HUES48 (cell line): Measurements from ENCODE around the gene BMX.

Source experiments
- H3K27ac ChIP-seq: one replicate; pipeline ENCODE4 v1.7.0; 2013; ENCODE audit warnings: low read depth, low read length, inconsistent platforms
- H3K27me3 ChIP-seq: 2 replicates; pipeline ENCODE4 v1.6.1; 2013; ENCODE audit warnings: mild to moderate bottlenecking, low read length; ENCODE audit not compliant: control insufficient read depth, insufficient read depth
- H3K36me3 ChIP-seq: 2 replicates; pipeline ENCODE4 v1.6.1; 2013; ENCODE audit warnings: low read length; ENCODE audit not compliant: control insufficient read depth, insufficient read depth
- H3K4me1 ChIP-seq: 2 replicates; pipeline ENCODE4 v1.6.1; 2013; ENCODE audit warnings: mild to moderate bottlenecking, low read length; ENCODE audit not compliant: control insufficient read depth, insufficient read depth
- H3K4me3 ChIP-seq: 2 replicates; pipeline ENCODE4 v1.5.1; 2013; ENCODE audit warnings: mild to moderate bottlenecking, low read depth, low read length
- H3K9ac ChIP-seq: 2 replicates; pipeline ENCODE4 v1.6.1; 2013; ENCODE audit warnings: mild to moderate bottlenecking, low read depth, low read length, moderate library complexity
- H3K9me3 ChIP-seq: 2 replicates; pipeline ENCODE4 v1.6.1; 2013; ENCODE audit warnings: low read length; ENCODE audit not compliant: control insufficient read depth, insufficient read depth

The BMX gene

DNA sequence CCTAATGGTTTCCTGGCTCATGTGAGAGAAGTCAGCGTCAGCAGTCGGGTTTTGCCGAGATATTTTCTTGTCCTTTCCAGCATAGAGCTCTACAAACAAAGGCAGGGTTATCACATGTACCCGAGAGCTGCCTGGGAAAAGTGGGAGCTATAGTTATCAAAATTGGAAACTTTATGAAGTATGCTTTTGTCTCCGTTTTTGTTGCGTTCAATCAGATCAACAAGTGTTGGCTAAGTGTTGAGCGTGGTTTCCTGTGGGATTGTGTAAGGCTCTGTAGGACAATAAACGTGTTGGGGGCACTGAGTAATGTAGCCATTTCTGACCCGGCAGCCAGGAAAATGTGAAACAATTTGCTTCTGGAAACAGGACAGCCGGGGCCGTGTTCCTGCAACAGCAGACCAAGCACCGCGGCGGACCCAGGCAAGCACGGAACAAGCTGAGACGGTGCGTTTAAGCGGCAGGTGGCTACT, at the start of gene BMX:
TSS of gene BMX (plus strand) at position 311 of the 470 bp plus-strand sequence. CDS start 7,547 bp downstream, outside the sequence.
- H3K9ac ChIP-seq: no peak within 1 kb of the TSS
- peaks cover 9% of the 10 kb centered on the region for H3K4me1 ChIP-seq
- H3K9me3 ChIP-seq: no peaks in the 10 kb centered on the region
- H3K27ac ChIP-seq: no peak within 1 kb of the TSS
- H3K36me3 ChIP-seq: no peaks in the 10 kb centered on the region
- no peak within 1 kb of the TSS for H3K4me3 ChIP-seq
- H3K27me3 ChIP-seq: peaks cover 11% of the 10 kb centered on the region

- Histone ChIP-seq H3K36me3 (peaks cover 7% of the 10 kb centered on the region), H3K4me3 (no peak overlapping the region), H3K27me3 (no peaks in the 10 kb centered on the region; the same call in 1 of the 2 replicates), H3K4me1 (no peaks in the 10 kb centered on the region), H3K27ac (no peak overlapping the region), H3K9ac (no peak overlapping the region), H3K9me3 (no peaks in the 10 kb centered on the region)
Measured at GRCh38 chrX:15451913-15452312, 48.7 kb upstream of the BMX start.

GRCh38 chrX:15464704-15465103, 35.9 kb upstream of the BMX start:
- Histone ChIP-seq H3K27ac (no peak overlapping the region), H3K4me3 (no peak overlapping the region), H3K9me3 (no peaks in the 10 kb centered on the region), H3K4me1 (peaks cover 23% of the 10 kb centered on the region), H3K9ac (no peak overlapping the region), H3K27me3 (0 out of 2 replicates have a peak, but pooled peaks cover 5% of the 10 kb centered on the region), H3K36me3 (no peaks in the 10 kb centered on the region)

DNA sequence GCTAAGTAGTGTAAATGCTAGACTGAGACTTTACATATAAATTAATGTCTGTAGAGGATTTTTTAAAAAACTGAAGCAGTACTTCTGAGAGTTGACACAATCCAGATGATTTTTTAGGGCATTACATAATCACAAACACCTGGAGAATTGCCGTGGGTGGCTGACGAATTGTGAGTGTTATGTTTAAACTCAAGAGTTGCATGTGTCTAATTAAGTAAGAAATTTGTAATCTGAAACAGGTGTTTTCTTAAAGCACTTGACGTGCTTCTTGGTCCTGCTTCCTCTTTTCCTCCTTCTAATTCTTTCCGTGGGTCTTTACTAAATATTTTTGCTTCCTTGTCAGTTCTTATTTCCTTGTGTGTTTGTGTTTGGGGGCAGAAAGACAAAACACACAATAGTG, 35.3 kb upstream of the BMX start:
- H3K4me1 ChIP-seq: peaks cover 23% of the 10 kb centered on the region
- no peaks in the 10 kb centered on the region for H3K36me3 ChIP-seq
- no peak overlapping the region for H3K27ac ChIP-seq
- H3K9me3 ChIP-seq: no peaks in the 10 kb centered on the region
- no peak overlapping the region for H3K4me3 ChIP-seq
- H3K27me3 ChIP-seq: 0 out of 2 replicates have a peak, but pooled peaks cover 3% of the 10 kb centered on the region
- no peak overlapping the region for H3K9ac ChIP-seq

DNA sequence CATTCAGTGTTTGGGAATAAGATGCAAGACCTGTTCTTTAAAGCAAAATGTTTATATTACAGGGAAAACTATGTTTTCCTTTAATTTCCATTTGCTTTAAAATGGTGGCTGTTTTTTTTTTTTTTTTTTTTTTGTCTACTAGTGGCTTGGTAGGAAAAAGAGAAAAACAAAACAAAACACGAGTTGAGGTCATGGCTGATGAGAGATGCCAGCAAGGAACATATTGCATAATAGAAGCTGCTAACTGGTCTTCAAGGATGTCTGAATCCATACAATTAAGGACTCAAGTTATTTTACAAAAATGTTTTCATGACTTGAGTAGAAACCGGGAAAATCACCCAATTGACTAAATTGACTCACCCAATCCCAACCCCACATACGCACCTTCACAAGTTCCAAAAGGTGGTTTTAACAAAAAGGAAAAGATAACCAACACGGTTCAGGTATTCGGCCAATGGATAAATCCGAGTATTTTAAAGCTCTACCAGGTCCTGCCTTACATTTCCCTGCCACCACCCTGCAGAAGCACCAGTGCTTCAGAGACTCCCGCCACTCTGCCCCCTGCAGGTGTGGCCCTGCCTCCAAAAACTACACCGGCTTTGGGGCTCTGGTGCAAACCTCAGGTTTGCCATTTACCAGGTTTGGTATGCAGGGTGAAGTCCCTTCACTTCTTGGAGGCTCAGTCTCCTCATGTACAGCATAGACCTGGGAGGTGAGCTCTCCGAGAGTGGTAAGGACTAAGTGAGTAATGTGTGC, 34.5 kb upstream of the BMX start:
- Histone ChIP-seq H3K9ac (no peak overlapping the region), H3K27ac (no peak overlapping the region), H3K27me3 (no peaks in the 10 kb centered on the region)

GRCh38 chrX:15468036-15468435, 32.6 kb upstream of the BMX start:
- peaks cover 23% of the 10 kb centered on the region for H3K4me1 ChIP-seq
- H3K9me3 ChIP-seq: no peaks in the 10 kb centered on the region
- H3K9ac ChIP-seq: no peak overlapping the region
- no peak overlapping the region for H3K27ac ChIP-seq
- no peaks in the 10 kb centered on the region for H3K36me3 ChIP-seq
- H3K4me3 ChIP-seq: no peak overlapping the region
- no peaks in the 10 kb centered on the region for H3K27me3 ChIP-seq

More for the DNA sequence above, 34.5 kb upstream of the BMX start:
- H3K9me3 ChIP-seq: no peaks in the 10 kb centered on the region
- no peaks in the 10 kb centered on the region for H3K36me3 ChIP-seq
- H3K4me1 ChIP-seq: peaks cover 23% of the 10 kb centered on the region
- H3K4me3 ChIP-seq: no peak overlapping the region

DNA sequence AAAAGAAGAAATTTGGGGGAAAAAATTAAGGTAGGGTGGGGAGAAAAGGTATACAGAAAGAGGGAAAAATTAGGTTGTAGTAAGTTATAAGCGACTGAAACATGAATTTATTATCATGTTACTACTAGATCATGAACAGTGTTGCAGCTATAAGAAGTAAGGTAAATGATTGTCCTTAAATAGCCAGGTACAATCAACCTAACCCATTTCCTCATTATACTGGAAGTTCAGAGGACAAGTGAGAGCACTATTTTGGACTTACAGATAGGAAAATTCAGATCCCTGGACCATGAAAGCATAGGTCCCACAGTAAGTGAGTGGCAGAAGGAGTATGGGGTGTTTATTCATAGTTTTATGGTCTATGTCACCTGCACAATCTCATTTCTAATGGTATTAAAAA, 31.0 kb upstream of the BMX start:
- no peaks in the 10 kb centered on the region for H3K9me3 ChIP-seq
- H3K4me1 ChIP-seq: peaks cover 15% of the 10 kb centered on the region
- H3K36me3 ChIP-seq: no peaks in the 10 kb centered on the region
- no peaks in the 10 kb centered on the region for H3K27me3 ChIP-seq
- no peak overlapping the region for H3K27ac ChIP-seq
- no peak overlapping the region for H3K9ac ChIP-seq
- no peak overlapping the region for H3K4me3 ChIP-seq

DNA sequence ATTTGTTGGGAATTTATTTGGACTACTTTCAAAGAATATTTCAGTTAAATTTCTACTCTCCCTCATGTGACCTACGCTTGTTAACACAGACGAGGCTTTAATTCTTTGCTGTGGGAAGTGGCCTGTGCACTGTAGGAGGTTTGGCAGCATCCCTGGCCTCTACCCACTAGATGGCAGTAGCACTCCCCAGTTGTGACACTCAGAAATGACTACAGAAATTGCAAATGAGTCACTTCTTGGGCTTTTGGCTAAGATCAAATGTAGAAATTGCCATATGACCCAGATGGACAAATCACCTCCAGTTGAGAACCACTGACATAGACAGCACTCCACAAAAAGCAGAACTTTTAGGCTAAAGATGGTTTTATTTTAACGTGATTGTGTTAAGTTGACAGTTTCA, 29.6 kb upstream of the BMX start:
- Histone ChIP-seq H3K27me3 (no peaks in the 10 kb centered on the region), H3K27ac (no peak overlapping the region), H3K9me3 (no peaks in the 10 kb centered on the region), H3K36me3 (no peaks in the 10 kb centered on the region), H3K9ac (no peak overlapping the region), H3K4me1 (peaks cover 17% of the 10 kb centered on the region), H3K4me3 (no peak overlapping the region)

- Histone ChIP-seq H3K9me3 (no peaks in the 10 kb centered on the region), H3K9ac (no peak overlapping the region), H3K36me3 (no peaks in the 10 kb centered on the region), H3K4me1 (peaks cover 16% of the 10 kb centered on the region), H3K4me3 (no peak overlapping the region), H3K27ac (no peak overlapping the region), H3K27me3 (no peaks in the 10 kb centered on the region)
Measured at GRCh38 chrX:15472531-15472930, 28.1 kb upstream of the BMX start.

DNA sequence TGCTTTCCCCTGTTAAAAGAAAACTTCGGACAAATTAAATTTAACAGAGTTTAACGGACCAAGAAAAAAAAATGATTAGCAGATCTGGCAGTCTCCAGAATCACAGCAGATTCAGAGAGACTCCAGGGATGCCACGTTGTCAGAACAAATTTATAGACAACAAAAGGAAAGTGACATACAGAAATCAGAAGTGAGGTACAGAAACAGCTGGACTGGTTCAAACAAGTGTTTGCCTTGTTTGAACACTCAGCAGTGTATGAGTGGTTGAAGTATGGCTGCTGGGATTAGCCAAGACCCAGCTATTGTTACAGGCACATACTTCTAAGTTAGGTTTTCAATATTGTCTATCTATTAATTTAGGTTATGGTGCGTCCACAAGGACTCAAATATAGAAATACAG, 26.6 kb upstream of the BMX start:
- Histone ChIP-seq H3K9ac (no peak overlapping the region), H3K4me3 (no peak overlapping the region), H3K4me1 (peaks cover 16% of the 10 kb centered on the region), H3K27me3 (no peaks in the 10 kb centered on the region; the same call in 1 of the 2 replicates), H3K9me3 (no peaks in the 10 kb centered on the region), H3K27ac (no peak overlapping the region), H3K36me3 (peaks cover 5% of the 10 kb centered on the region)

DNA sequence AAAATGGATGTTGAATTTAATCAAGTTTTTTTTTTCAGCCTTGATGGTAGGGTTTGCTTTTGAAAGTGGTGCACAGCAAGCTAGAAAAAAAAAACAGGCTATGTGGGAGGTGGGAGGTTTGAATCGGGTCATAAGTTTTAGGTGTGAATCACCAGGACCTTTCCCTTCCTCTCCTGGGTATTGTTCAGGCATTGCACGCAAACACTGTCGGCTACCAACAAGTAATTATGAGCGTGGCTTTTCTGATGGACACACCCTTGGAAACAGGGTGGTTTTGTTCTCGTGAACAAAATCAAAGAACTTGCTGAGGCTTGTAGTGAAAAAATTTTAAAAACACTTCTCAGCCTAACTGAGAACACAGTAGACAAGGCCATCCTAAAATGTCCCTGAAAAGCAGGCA, 25.6 kb upstream of the BMX start:
- Histone ChIP-seq H3K27ac (peak overlapping the region; percentile 73), H3K4me1 (peaks cover 16% of the 10 kb centered on the region), H3K9ac (peak overlapping the region; percentile 41; the same call in 1 of the 2 replicates)

More for the DNA sequence above, 25.6 kb upstream of the BMX start:
- H3K36me3 ChIP-seq: peaks cover 5% of the 10 kb centered on the region
- H3K4me3 ChIP-seq: no peak overlapping the region
- H3K9me3 ChIP-seq: no peaks in the 10 kb centered on the region
- no peaks in the 10 kb centered on the region; the same call in 1 of the 2 replicates for H3K27me3 ChIP-seq
